HT1080 (cell line): Measurements from ENCODE around the gene C2orf81. TPM values are rescaled to one million over a fixed set of nuclear protein-coding genes. Genes with fewer than 3 reads are reported as not detected.

ENCODE experiments used
- DNase-seq: peaks from one replicate; pipeline ENCODE4 v3.0.0-alpha.2; 2015; ENCODE audit warnings: low read depth
- total RNA-seq: library from RNA; depleted of rRNA; stranded (reverse); fragments of >200 nt; shearing (Covaris generic); gene quantifications from 2 replicates; pipeline ENCODE4 v1.2.3, GENCODE V29; 2014

The C2orf81 gene
- total RNA-seq, 1 experiment from 2014 or later = 2.2 TPM

DNA sequence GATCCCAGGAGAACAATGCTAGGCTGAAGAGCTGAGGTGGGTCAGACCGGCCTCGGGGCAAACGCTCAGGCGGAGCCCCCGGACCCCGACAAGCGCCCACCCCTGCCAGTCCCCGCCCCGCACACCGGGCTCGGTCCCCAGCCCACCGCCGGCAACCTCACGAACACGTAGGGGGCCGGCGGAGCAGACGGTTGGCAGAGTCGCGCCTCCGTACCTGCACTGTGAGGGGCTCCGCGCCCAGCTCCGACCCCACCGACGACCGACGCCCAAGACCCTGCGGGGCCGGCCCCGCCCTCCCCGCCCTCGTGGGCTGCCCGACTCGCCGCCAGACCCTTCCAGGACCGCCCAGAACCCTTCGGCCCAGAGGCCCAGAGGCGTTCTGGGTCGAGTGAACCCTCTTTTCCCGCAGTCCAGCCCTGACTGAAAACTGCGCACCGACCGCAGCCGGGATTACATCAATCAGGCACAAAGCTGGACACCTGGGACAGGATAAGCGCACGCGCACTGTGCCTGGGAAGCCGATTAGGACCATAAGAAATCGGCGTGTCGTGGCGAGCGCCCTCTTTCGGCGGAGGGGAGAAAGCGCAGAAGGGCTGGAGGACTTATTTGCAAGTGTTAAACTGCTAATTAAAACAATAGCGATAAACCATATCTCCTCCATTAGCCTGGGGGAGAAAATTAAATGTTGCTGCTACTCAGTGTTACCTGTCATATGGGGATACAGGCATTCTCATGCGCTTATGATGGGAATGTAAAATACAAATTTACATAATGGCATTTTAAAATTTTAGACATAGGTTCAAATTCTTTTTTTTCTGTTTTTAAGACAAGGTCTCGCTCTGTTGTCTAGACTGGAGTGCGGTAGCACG, 29.6 kb downstream of the C2orf81 start:
- DNase-seq = peak; percentile 76

DNA sequence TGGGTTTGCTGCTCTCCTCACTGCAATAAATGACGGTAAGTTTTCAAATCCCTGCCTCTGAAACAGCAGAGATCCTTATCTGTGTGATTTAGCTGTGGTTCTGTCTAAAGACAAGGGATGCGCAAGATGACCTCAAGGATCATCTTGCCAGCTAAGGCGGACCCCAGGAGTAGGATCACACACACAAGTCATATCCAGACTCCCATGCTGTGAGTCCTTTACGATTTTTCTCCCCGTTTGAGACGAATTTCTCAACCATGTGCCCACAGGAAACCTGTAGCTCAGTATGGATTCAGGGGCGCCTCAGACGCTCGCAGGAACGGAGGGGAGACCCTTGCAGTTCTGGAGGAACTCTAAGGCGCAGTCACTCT, 30.2 kb downstream of the C2orf81 start:
- peak; percentile 24 for DNase-seq

DNA sequence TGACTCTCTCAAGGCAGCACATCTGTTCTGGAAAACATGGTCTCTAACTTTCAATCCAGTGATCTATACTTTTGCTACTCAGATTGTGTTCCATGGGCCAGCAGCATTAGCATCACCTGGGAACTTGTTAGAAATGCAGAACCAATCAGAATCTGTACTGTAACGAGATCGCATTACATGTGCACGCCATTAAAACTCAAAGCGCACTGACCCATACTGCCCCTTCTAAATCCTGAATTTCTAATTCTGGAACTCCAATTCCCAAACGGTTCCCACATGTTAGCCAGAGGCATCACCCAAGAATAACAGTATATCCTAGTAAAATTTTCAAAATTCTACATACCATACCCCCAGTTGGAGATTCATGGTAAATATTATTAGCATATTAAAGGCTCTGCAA, 30.8 kb downstream of the C2orf81 start:
- no peak for DNase-seq

GRCh38 chr2:74387346-74387745, 34.1 kb downstream of the C2orf81 start:
- DNase-seq = peak; percentile 20

GRCh38 chr2:74385396-74385795, 36.0 kb downstream of the C2orf81 start:
- DNase-seq = no peak

- DNase-seq = no peak
These were observed 37.4 kb downstream of the C2orf81 start for GRCh38 chr2:74384051-74384450.

DNA sequence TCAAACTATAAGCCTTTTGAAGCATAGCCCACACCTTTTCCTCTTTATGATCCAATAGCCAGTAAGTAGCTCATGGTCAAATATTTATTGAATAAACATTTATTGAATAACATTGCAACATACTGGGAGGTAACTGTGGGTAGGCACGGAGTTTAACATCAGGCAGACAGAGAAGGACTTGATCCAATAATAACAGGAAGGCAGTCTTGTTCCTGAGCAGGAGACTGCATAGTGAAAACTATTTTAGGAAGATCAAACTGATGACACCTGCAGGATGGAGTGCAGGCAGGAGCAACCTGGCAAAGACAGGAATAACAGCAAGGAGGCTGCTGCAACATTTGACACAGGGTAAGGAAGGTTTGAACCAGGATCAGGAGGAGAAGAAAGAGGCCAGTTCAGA, 38.2 kb downstream of the C2orf81 start:
- no peak for DNase-seq

DNA sequence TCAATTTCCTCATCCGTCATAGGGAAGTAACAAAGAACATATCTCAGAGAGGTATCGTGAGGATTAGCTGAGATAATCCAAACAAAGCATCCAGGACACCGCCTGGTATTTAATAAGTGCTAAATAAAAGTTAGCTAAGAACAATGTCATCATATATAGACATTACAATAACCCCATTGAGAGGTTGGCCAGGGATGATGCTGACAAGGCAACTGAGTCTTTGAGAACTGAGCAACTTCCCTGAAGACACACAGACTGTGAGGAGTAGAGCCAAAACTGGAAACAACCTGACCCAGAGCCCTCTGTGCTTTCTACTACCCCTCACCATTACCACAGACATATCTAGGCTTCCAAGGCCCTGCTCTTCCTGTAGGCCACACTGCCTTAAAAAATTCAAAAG, 39.7 kb downstream of the C2orf81 start:
- DNase-seq = no peak

GRCh38 chr2:74379851-74380789, 41.3 kb downstream of the C2orf81 start, which contains the start of gene DCTN1:
TSS of gene DCTN1 (minus strand) at chr2:74380311. CDS start at chr2:74380037, 274 bp downstream.
- DNase-seq = peak; percentile 26

DNA sequence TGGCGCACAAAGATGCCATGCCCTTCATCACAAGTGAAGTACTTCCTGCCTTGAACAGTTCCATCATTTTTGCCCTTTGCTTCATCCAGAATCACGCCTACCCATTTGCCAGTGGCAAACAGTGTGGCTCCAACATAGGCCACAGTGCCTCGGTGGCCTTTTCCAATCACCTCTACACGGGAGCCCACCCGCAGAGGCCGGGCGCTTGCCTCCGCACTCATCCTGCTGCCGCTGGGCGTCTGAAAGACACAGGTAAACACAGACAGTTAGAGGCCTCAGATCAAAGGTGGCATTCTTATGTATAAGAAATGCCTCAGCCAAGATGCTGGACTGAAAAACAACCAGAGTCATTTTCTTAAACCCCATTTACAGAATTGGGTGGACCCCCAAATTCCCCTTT, 43.4 kb downstream of the C2orf81 start:
- DNase-seq = no peak

DNA sequence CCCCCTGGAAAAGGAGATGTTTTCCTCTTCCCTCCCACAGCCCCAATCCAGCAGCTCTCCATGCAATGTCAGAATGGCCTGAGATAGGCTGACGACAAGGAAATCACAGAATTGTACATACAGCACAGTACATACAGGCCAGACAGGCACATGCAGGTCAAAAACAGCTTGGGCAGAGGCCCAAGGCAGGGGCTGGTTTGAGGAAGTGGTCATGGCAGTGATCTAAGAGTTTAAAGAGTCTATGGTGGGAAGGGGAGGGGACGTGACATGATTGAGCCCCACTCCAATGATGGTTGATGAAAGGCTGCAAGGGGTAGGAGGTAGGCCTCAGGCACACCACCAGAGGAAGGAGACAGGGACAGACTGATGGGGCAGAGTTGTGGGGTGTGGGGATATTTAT, 45.6 kb downstream of the C2orf81 start:
- no peak for DNase-seq

DNA sequence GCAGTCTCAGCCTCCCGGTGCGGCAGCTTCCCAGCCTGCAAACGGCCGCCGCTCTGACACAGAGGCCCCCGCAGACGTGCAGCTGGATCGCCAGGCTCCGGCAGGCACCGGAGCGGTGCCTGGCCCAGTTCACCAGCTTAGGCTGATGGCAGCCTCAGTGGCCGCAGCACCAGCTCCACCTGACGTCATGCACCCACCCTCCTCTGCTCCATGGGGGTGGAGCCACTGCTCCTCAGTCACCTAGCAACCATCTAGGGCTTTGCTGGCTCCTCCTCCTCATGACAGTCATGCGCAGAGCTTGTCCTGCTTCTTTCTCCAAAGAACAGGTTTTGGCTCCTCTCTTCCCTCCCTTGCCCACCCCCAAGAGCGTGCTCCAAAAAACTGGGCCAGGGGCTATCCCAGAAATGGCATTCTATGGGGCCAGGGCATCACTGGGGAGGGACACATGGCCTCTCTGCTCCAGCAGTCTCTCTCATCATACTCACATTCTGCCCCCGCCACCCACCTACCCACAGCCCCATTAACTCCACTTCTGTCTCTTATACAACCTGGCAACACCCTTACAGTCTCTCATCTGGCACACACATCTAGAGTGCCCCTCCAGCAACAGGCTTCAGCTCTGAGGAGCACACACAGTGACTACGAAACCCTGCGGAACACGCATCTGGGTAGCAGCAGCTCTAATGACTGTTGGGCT, 46.8 kb downstream of the C2orf81 start:
- no peak for DNase-seq

DNA sequence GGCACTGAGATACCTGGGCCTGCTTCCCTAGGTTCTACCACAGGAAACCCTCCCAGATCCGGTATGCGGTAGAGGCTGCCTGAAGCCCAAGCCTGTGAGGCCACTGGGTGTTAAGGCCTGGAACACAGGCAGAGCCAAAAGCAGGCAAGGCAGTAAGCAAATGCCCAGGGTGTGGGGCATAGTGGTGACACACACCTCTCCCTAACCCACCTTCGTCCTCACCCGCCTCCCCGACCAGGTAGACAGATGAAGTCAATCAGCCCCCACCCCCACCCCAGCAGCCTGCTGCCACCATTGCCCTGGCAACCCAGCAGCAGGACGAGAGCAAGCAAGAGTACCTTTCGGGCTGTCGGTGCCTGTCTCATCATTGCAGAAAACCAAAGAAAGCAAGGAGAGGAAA, 47.4 kb downstream of the C2orf81 start:
- DNase-seq = no peak

DNA sequence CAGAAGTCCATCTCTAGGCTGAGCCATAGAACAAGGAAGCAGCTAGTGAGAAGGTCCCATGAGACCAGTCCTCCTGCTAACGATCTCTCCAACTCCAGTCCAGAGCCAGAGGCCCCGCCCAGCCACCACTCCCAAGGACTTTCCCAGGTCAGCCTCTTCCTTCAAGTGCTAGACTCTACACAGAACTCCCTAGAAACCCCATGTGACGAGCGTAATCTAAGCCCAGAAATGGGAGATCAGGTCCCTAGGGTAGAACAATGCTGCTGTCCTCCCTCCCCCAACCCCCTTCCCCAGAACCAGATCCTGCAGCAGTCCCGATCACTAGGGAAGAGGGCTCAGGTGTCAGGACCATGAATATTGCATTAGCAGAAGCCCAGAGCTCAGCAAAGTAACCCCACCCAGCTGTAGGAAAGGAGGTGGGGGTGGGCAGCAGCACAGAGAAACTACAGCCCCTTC, 48.2 kb downstream of the C2orf81 start:
- no peak for DNase-seq

GRCh38 chr2:74372674-74373073, 48.7 kb downstream of the C2orf81 start:
- DNase-seq = no peak

DNA sequence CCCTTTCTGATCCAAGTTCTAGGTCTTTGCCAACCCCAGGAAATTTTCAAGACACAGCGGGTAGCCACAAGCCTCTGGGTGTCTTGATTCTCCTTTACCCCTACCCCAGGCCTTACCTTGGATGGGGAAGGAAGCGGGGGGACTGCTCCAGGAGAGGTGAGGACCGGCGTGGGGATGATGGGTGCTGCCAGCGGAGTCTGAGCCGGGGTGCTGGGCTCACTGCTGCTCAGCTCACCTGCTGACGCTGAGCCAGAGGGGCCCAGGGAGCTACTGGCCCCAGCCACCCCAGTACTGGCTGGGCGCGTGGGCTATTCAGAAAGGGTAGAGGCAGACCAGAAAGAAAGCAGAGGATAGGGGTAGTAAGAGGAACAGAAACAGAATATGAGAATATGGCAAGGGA, 50.0 kb downstream of the C2orf81 start:
- DNase-seq = no peak

GRCh38 chr2:74369976-74370375, 51.4 kb downstream of the C2orf81 start:
- DNase-seq = no peak

DNA sequence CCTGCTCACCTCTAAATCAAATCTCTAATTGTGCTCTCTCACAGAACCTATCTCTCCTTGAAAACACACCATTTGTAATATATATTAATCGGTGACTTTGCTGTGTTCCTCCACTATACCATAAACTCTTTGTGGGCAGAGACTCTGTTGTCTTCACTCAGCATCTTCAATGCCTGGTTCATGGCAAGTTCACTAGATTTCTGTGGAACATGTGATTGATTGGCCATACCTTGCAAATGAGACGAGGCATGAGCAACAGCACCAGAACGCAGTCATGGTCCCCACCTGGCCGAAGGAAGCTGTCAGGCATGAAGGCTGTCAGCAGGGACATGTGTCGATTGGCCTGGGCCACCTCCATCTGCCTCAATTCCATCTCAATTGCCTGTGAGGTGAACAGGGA, 52.9 kb downstream of the C2orf81 start:
- DNase-seq = no peak

DNA sequence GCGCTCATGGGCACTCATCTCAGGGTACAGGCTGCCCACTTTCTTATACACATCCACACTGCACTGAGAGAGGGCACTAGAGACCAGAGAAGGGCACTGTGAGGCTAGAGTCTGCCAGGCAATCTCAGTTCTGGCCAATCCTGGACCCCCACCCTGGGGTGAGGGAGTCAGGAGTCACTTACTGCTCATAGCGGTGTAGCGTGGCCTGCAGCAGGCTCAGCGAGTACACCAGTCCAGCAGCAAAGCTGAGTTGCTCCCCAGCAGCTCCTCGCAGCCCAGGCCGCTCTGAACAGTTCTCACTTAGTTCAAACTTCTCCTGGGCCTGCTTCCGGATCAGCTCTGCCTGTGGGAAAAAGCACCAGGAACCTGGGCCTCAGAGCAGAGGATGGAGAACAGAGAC, 53.6 kb downstream of the C2orf81 start:
- no peak for DNase-seq

- no peak for DNase-seq
These were observed 55.4 kb downstream of the C2orf81 start for GRCh38 chr2:74366036-74366435.
